Measurements from ENCODE around the gene SERPINA9. TPM values are rescaled to one million over a fixed set of nuclear protein-coding genes. Genes with fewer than 3 reads are reported as not detected.

Gene SERPINA9
- total RNA-seq, 1 donor from 2014 or later, result not detected

- DNase-seq (ENCODE audit: extremely low spot score, unreplicated experiment), result no peak
- no peaks in the 10 kb centered on the region for H3K4me1 Mint-ChIP-seq (ENCODE audit: unreplicated experiment)
- no peak for TF ChIP-seq CTCF (conservative IDR thresholded peaks at IDR 0.05)
- H3K27me3 Mint-ChIP-seq, result peaks cover 65% of the 10 kb centered on the region
- no peaks in the 10 kb centered on the region for H3K9me3 Mint-ChIP-seq
- no peak overlapping the region for H3K27ac Mint-ChIP-seq
- H3K4me3 Mint-ChIP-seq, result no peak overlapping the region
- no peaks in the 10 kb centered on the region for H3K36me3 Mint-ChIP-seq
Observed at GRCh38 chr14:94451826-94452225, 24.2 kb downstream of the SERPINA9 start.

GRCh38 chr14:94451091-94451771 lies 24.8 kb downstream of the SERPINA9 start:
- H3K4me1 Mint-ChIP-seq (ENCODE audit: unreplicated experiment), result no peaks in the 10 kb centered on the region
- H3K27ac Mint-ChIP-seq, result no peak overlapping the region
- no peak overlapping the region for H3K4me3 Mint-ChIP-seq
- TF ChIP-seq CTCF (conservative IDR thresholded peaks at IDR 0.05), result no peak
- H3K36me3 Mint-ChIP-seq, result no peaks in the 10 kb centered on the region
- no peak for DNase-seq (ENCODE audit: extremely low spot score, unreplicated experiment)
- H3K27me3 Mint-ChIP-seq, result peaks cover 62% of the 10 kb centered on the region
- H3K9me3 Mint-ChIP-seq, result no peaks in the 10 kb centered on the region

GRCh38 chr14:94450722-94451090 lies 25.3 kb downstream of the SERPINA9 start:
- DNase-seq (ENCODE audit: extremely low spot score, unreplicated experiment), result no peak
- peaks cover 65% of the 10 kb centered on the region for H3K27me3 Mint-ChIP-seq
- no peak overlapping the region for H3K4me3 Mint-ChIP-seq
- H3K27ac Mint-ChIP-seq, result no peak overlapping the region
- no peaks in the 10 kb centered on the region for H3K36me3 Mint-ChIP-seq
- H3K4me1 Mint-ChIP-seq (ENCODE audit: unreplicated experiment), result no peaks in the 10 kb centered on the region
- peaks cover 3% of the 10 kb centered on the region for H3K9me3 Mint-ChIP-seq
- TF ChIP-seq CTCF (conservative IDR thresholded peaks at IDR 0.05), result no peak

- no peak for DNase-seq (ENCODE audit: extremely low spot score, unreplicated experiment)
- Mint-ChIP-seq H3K9me3 (peaks cover 3% of the 10 kb centered on the region), H3K27me3 (peaks cover 64% of the 10 kb centered on the region), H3K4me3 (no peak overlapping the region), H3K4me1 (ENCODE audit: unreplicated experiment) (no peaks in the 10 kb centered on the region), H3K27ac (no peak overlapping the region), H3K36me3 (no peaks in the 10 kb centered on the region)
- no peak for TF ChIP-seq CTCF (conservative IDR thresholded peaks at IDR 0.05)
Observed at GRCh38 chr14:94449930-94450329, 26.1 kb downstream of the SERPINA9 start.

GRCh38 chr14:94448071-94448808 lies 27.8 kb downstream of the SERPINA9 start:
- no peak for TF ChIP-seq CTCF (conservative IDR thresholded peaks at IDR 0.05)
- Mint-ChIP-seq H3K9me3 (peaks cover 9% of the 10 kb centered on the region), H3K36me3 (no peaks in the 10 kb centered on the region), H3K4me1 (ENCODE audit: unreplicated experiment) (no peaks in the 10 kb centered on the region), H3K27ac (no peak overlapping the region), H3K27me3 (peaks cover 56% of the 10 kb centered on the region), H3K4me3 (no peak overlapping the region)
- DNase-seq (ENCODE audit: extremely low spot score, unreplicated experiment), result no peak
